Astrocyte of the spinal cord (primary cell): ENCODE data around the gene HDAC6.

Source experiments
- DNase-seq: peaks from one replicate; pipeline ENCODE4 v3.0.0; 2011; ENCODE audit warnings: low read depth, low spot score
- H3K4me3 ChIP-seq: 2 replicates; pipeline ENCODE4 v1.5.1; 2011; ENCODE audit warnings: low read depth, mild to moderate bottlenecking, low read length, moderate library complexity
- in situ Hi-C: cut with HindIII; loops from 2 replicates; pipeline ENCODE4 v1.10.0; 2017; ENCODE audit warnings: low sequenced_read_pairs
- TF ChIP-seq, protein P1 (sequence below): IDR thresholded peaks from 2 replicates; pipeline ENCODE4 v1.5.1; 2012; ENCODE audit warnings: low read depth, mild to moderate bottlenecking, low read length, inconsistent platforms

Gene HDAC6

DNA sequence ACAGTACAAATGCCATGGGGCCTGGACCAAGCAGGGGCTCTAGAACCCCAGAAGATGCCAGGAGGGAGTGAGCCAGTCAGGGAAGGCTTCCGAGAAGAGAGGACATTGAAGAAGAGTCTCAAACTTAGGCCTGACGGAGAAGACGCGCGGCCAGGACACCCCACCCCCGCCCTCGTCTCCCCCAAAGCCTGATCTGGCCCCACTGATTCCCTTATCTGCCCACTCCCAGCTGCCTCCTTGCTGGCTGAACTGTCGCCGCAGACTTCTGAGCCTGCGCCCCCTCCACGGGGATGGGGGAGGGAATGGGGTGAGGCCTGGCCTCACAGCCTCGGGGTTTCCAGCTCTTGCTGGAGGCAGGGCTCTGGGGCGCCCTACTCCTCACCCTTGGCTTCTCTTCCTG, 19.1 kb upstream of the HDAC6 start:
- DNase-seq: no peak
- no peak overlapping the region for H3K4me3 ChIP-seq
- TF ChIP-seq, protein P1, sequence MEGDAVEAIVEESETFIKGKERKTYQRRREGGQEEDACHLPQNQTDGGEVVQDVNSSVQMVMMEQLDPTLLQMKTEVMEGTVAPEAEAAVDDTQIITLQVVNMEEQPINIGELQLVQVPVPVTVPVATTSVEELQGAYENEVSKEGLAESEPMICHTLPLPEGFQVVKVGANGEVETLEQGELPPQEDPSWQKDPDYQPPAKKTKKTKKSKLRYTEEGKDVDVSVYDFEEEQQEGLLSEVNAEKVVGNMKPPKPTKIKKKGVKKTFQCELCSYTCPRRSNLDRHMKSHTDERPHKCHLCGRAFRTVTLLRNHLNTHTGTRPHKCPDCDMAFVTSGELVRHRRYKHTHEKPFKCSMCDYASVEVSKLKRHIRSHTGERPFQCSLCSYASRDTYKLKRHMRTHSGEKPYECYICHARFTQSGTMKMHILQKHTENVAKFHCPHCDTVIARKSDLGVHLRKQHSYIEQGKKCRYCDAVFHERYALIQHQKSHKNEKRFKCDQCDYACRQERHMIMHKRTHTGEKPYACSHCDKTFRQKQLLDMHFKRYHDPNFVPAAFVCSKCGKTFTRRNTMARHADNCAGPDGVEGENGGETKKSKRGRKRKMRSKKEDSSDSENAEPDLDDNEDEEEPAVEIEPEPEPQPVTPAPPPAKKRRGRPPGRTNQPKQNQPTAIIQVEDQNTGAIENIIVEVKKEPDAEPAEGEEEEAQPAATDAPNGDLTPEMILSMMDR: no peak
- in situ Hi-C loops: no loop called here

DNA sequence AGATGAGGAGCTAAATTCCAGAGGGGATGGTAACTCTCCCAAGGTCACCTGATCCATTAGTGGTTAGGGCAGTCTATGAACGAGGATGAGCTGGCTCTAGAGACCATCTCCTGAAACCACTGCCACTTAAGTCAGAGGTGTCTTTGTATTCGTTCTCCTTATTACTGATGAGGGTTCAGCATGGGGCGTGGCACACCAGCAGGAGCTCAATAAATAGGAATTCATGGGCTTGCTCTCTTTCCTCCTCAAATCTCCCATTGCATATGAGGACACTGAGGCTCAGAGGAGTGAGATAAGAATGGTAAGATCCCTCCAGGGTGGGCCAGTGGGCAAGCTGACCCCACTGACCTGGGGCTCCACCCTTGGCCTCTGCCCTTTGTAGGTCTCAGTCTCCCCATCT, 17.1 kb upstream of the HDAC6 start:
- TF ChIP-seq, protein P1: no peak
- in situ Hi-C loops: no loop called here

DNA sequence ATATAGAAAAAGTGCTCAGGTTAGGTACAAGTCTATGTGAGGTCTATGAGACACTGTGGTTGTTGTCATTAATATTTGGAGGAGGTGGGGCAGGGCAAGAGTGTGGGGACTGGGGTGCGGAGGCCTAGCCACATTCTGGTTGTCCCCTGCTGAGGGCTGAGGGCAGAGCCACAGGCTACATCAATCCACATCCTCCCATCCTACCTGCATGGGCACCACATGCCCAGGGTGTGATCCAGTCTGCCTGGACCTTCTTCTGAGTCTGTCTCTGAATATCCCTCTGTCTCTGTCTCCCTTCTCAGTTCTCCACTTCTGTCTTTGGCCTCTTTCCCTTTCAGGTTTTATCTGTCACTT, 16.7 kb upstream of the HDAC6 start:
- DNase-seq: no peak
- no peak overlapping the region for H3K4me3 ChIP-seq
- TF ChIP-seq, protein P1: no peak
- in situ Hi-C loops: no loop called here

More for the DNA sequence above, 17.1 kb upstream of the HDAC6 start:
- no peak overlapping the region for H3K4me3 ChIP-seq
- no peak for DNase-seq

DNA sequence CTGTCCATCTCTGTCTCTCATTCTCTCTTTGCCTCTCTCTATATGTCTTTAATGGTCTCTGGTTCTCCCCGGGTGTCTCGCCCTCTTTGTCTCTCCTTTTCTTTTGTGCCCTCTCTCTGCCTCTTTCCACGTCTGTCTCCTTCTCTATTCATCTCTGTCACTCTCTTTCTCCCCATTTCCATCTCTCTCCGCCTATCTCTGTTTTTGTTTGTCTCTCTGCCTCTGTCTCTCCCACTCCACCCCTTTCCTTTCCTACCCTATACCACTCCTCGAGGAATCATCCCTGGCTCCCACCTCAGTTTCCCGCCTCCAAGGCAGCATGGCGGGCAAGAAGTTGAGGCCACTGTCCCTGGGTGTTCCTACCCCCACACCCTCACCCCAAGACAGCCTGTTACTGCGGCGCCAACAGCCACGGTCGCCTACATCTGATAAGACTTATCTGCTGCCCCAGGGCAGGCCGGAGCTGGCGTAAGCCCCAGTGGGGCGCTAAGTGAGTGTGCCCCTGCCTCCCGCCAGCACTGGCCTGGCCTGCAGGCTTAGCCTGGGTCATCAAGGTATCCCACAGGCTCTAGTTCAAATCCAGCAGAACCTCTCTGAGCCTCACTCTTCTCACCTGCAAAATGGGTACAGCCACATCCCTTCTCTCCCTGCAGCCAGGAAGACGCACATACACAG, 16.2 kb upstream of the HDAC6 start:
- in situ Hi-C loops: no loop called here
- no peak for DNase-seq
- TF ChIP-seq, protein P1: no peak
- H3K4me3 ChIP-seq: no peak overlapping the region

DNA sequence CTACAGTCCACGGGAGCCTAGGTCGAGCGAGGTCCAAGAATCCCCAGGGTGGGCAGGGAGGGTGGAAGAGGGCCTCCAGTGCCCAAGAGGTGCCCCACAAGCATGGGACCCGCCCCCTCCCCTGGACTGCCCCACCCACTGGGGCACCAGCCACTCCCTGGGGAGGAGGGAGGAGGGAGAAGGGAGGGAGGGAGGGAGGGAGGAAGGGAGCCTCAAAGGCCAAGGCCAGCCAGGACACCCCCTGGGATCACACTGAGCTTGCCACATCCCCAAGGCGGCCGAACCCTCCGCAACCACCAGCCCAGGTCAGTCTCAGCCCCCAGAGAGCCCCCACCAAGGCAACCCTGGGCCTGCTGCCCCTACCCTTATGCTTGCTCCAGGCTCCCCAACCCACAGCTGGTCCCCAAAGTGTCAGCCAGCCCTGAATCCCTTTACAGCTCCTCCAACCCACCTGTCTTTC, 15.5 kb upstream of the HDAC6 start, which contains the start of gene GATA1:
TSS of gene GATA1 (plus strand) at position 250 of the 460 bp plus-strand sequence. CDS start 4,520 bp downstream, outside the sequence.
- TF ChIP-seq, protein P1: no peak
- no peak within 1 kb of the TSS for H3K4me3 ChIP-seq
- no peak for DNase-seq
- in situ Hi-C loops: no loop called here

DNA sequence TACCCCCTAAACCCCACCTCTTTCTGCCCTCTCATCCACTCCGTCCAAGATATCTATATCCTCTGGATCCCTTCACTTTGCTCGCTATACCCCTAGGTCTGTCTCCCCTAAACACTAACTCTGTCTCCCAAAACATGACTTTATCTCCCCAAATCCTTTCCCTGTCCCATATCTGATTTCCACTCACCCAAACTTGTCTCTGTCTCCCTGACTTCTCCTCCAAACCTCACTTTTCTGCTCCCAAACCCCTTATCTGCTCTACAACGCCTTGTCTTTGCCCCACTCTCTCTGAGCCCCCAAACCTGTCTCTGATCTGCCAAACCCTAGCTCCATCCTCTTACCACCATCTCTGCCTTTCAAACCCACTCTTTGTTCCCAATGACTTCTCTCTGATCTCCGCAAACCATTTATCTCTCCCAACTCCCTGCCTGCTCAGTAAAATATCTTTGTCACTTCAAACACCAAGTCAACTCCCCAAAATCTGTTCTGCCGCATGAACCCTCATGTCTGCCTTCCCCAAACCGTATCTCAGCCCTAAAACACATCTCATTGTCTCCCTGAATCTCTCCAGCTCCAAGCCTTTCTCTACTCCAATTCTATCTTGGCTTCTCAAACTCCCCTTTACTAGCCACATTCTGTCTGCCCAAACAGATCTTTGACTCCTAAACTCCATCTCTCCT, 14.9 kb upstream of the HDAC6 start:
- TF ChIP-seq, protein P1: no peak
- no peak for DNase-seq
- in situ Hi-C loops: no loop called here
- H3K4me3 ChIP-seq: no peak overlapping the region
